Measurements from ENCODE around the gene SERGEF. TPM values are rescaled to one million over a fixed set of nuclear protein-coding genes. Genes with fewer than 3 reads are reported as not detected.

Gene SERGEF
- total RNA-seq, 4 donors from 2014 or later = 17.1 to 39.3 (median 33.1) TPM

- no peak overlapping the region for H3K4me3 ChIP-seq (ENCODE audit: low read depth, poor library complexity, severe bottlenecking)
- 86 to 91% methylated on average over 13 of the region's 13 CpGs for WGBS, 2 donors
- TF ChIP-seq CTCF (IDR thresholded peaks at IDR 0.05) (no peak), POLR2A (IDR thresholded peaks at IDR 0.05) (no peak)
- intact Hi-C loops (cut with DNase I; ENCODE audit: low total_unique reads) = no loop called here
- no peak for DNase-seq (ENCODE audit: low spot score in 2 of 2)
These were observed 235.1 kb downstream of the SERGEF start for GRCh38 chr11:17777738-17778091.

GRCh38 chr11:17777086-17777737, 235.6 kb downstream of the SERGEF start:
- DNase-seq (ENCODE audit: low spot score in 2 of 2) = no peak
- TF ChIP-seq POLR2A (IDR thresholded peaks at IDR 0.05) (no peak), CTCF (IDR thresholded peaks at IDR 0.05) (no peak)
- WGBS, 2 donors = 88 to 89% methylated on average over 14 to 16 of the region's 16 CpGs
- H3K4me3 ChIP-seq (ENCODE audit: low read depth, poor library complexity, severe bottlenecking) = no peak overlapping the region
- intact Hi-C loops (cut with DNase I; ENCODE audit: low total_unique reads) = no loop called here

GRCh38 chr11:17776212-17776875, 236.5 kb downstream of the SERGEF start:
- intact Hi-C loops (cut with DNase I; ENCODE audit: low total_unique reads) = no loop called here
- no peak overlapping the region for H3K4me3 ChIP-seq (ENCODE audit: low read depth, poor library complexity, severe bottlenecking)
- 75 to 78% methylated on average over 15 of the region's 15 CpGs for WGBS, 2 donors
- DNase-seq (ENCODE audit: low spot score in 2 of 2) = no peak
- TF ChIP-seq CTCF (IDR thresholded peaks at IDR 0.05) (no peak), POLR2A (IDR thresholded peaks at IDR 0.05) (no peak)

- no peak overlapping the region for H3K4me3 ChIP-seq (ENCODE audit: low read depth, poor library complexity, severe bottlenecking)
- WGBS, 2 donors = 87 to 93% methylated on average over 18 of the region's 18 CpGs
- DNase-seq (ENCODE audit: low spot score in 2 of 2) = peak in 1 of 2 donors; percentile 83
- no peak for TF ChIP-seq CTCF (IDR thresholded peaks at IDR 0.05)
- TF ChIP-seq POLR2A (IDR thresholded peaks at IDR 0.05) = no peak
- intact Hi-C loops (cut with DNase I; ENCODE audit: low total_unique reads) = no loop called here
These were observed 237.2 kb downstream of the SERGEF start for GRCh38 chr11:17775507-17776211.

- intact Hi-C loops (cut with DNase I; ENCODE audit: low total_unique reads) = no loop called here
- TF ChIP-seq CTCF (IDR thresholded peaks at IDR 0.05) = no peak
- TF ChIP-seq POLR2A (IDR thresholded peaks at IDR 0.05) = no peak
- WGBS, 2 donors = 81 to 96% methylated on average over 3 of the region's 3 CpGs
These were observed 237.9 kb downstream of the SERGEF start for GRCh38 chr11:17775035-17775348.

More at GRCh38 chr11:17775035-17775348, 237.9 kb downstream of the SERGEF start:
- H3K4me3 ChIP-seq (ENCODE audit: low read depth, poor library complexity, severe bottlenecking) = no peak overlapping the region
- DNase-seq (ENCODE audit: low spot score in 2 of 2) = no peak
